ENCODE data around the gene LETMD1.

LETMD1 gene

GRCh38 chr12:51028126-51028812 is 19.9 kb upstream of the LETMD1 start (continued):
- TF ChIP-seq ZNF654 (tag by site-specific recombination; IDR thresholded peaks at IDR 0.05; ENCODE audit: low read depth) (peak; percentile 71), ZNF580 (tag by site-specific recombination; IDR thresholded peaks at IDR 0.05) (no peak), ZNF776 (tag by site-specific recombination; IDR thresholded peaks at IDR 0.05; ENCODE audit: borderline replicate concordance) (no peak), SCRT2 (tag by site-specific recombination; IDR thresholded peaks at IDR 0.05) (peak; percentile 96), ZNF560 (tag by site-specific recombination; IDR thresholded peaks at IDR 0.05; ENCODE audit: borderline replicate concordance) (no peak), ZNF394 (tag by site-specific recombination; IDR thresholded peaks at IDR 0.05; ENCODE audit: borderline replicate concordance) (peak; percentile 53; the same call in 1 of the 2 replicates), ZNF354C (tag by site-specific recombination; IDR thresholded peaks at IDR 0.05; ENCODE audit: borderline replicate concordance, low read depth) (no peak), EGR2 (tag by site-specific recombination; IDR thresholded peaks at IDR 0.05; ENCODE audit: low read depth) (no peak), ZNF792 (tag by site-specific recombination; IDR thresholded peaks at IDR 0.05) (no peak), ZNF48 (tag by site-specific recombination; IDR thresholded peaks at IDR 0.05) (no peak), MEIS1 (CRISPR knock-in tag; IDR thresholded peaks at IDR 0.05; ENCODE audit: borderline replicate concordance) (no peak), CTCF (tag by site-specific recombination; IDR thresholded peaks at IDR 0.05) (peak; percentile 61; the same call in 1 of the 2 replicates), MYNN (tag by site-specific recombination; IDR thresholded peaks at IDR 0.05; ENCODE audit: borderline replicate concordance) (no peak), ZFP37 (tag by site-specific recombination; IDR thresholded peaks at IDR 0.05) (no peak), ZNF146 (tag by site-specific recombination; IDR thresholded peaks at IDR 0.05) (no peak), ZNF544 (tag by site-specific recombination; IDR thresholded peaks at IDR 0.05) (no peak), ZNF391 (tag by site-specific recombination; IDR thresholded peaks at IDR 0.05; ENCODE audit: borderline replicate concordance, low read depth) (no peak), ZNF311 (tag by site-specific recombination; IDR thresholded peaks at IDR 0.05; ENCODE audit: borderline replicate concordance) (no peak), ZBTB6 (tag by site-specific recombination; IDR thresholded peaks at IDR 0.05) (no peak), ZBTB10 (tag by site-specific recombination; IDR thresholded peaks at IDR 0.05) (no peak), BCL11B (tag by site-specific recombination; IDR thresholded peaks at IDR 0.05; ENCODE audit: low read depth) (no peak), HOXD13 (CRISPR knock-in tag; IDR thresholded peaks at IDR 0.05; ENCODE audit: borderline replicate concordance) (no peak), GLI2 (tag by site-specific recombination; IDR thresholded peaks at IDR 0.05; ENCODE audit: borderline replicate concordance, low read depth) (no peak), ZNF555 (tag by site-specific recombination; conservative IDR thresholded peaks at IDR 0.05) (no peak), MZF1 (tag by site-specific recombination; IDR thresholded peaks at IDR 0.05; ENCODE audit: borderline replicate concordance) (no peak), PRDM10 (tag by site-specific recombination; IDR thresholded peaks at IDR 0.05) (0 out of 2 replicates have a peak, but pooled peaks have one; percentile 19)

Measured in HEK293 (cell line).